Stimulated activated CD8-positive, alpha-beta memory T cell treated with anti-CD3 and anti-CD28 coated beads, Interleukin-15, amount 100 ng/mL, for 4 hours (primary cell): ENCODE measurements around the gene AFAP1.
A peak's percentile ranks its signal among the peaks of the same experiment; 100 is the strongest.

Source experiments
- DNase-seq, 2 donors: peaks; one replicate each; pipeline ENCODE4 v3.0.0-alpha.2; 2020; ENCODE audit warnings: low read depth in 2 of 2

Gene AFAP1

GRCh38 chr4:7803992-7804755, 135.5 kb downstream of the AFAP1 start:
- DNase-seq = peak; percentile 45 to 65

GRCh38 chr4:7803371-7803770, 136.3 kb downstream of the AFAP1 start:
- DNase-seq = no peak

GRCh38 chr4:7802093-7802726, 137.5 kb downstream of the AFAP1 start:
- DNase-seq = peak; percentile 45 to 67

GRCh38 chr4:7801641-7802040, 138.0 kb downstream of the AFAP1 start:
- DNase-seq = no peak

GRCh38 chr4:7801001-7801400, 138.7 kb downstream of the AFAP1 start:
- DNase-seq = no peak

GRCh38 chr4:7800410-7800809, 139.3 kb downstream of the AFAP1 start:
- no peak for DNase-seq

GRCh38 chr4:7799736-7800135, 139.9 kb downstream of the AFAP1 start:
- DNase-seq = no peak

GRCh38 chr4:7799306-7799705, 140.4 kb downstream of the AFAP1 start:
- no peak for DNase-seq

GRCh38 chr4:7798178-7798995, 141.3 kb downstream of the AFAP1 start:
- DNase-seq = no peak

- no peak for DNase-seq
Observed at GRCh38 chr4:7797330-7797729, 142.3 kb downstream of the AFAP1 start.

- DNase-seq = no peak
Observed at GRCh38 chr4:7795983-7796382, 143.7 kb downstream of the AFAP1 start.

GRCh38 chr4:7793186-7793585, 146.5 kb downstream of the AFAP1 start:
- no peak for DNase-seq

- no peak for DNase-seq
Observed at GRCh38 chr4:7792616-7793015, 147.0 kb downstream of the AFAP1 start.

- DNase-seq = no peak
Observed at GRCh38 chr4:7790999-7791398, 148.7 kb downstream of the AFAP1 start.

GRCh38 chr4:7790023-7790422, 149.6 kb downstream of the AFAP1 start:
- no peak for DNase-seq

- no peak for DNase-seq
Observed at GRCh38 chr4:7788694-7789425, 150.8 kb downstream of the AFAP1 start.

GRCh38 chr4:7788193-7788592, 151.5 kb downstream of the AFAP1 start:
- no peak for DNase-seq

- no peak for DNase-seq
Observed at GRCh38 chr4:7787681-7788141, 151.9 kb downstream of the AFAP1 start.

GRCh38 chr4:7787067-7787466, 152.6 kb downstream of the AFAP1 start:
- no peak for DNase-seq

GRCh38 chr4:7786517-7786916, 153.1 kb downstream of the AFAP1 start:
- DNase-seq = no peak

GRCh38 chr4:7786040-7786439, 153.6 kb downstream of the AFAP1 start:
- no peak for DNase-seq

GRCh38 chr4:7785017-7785416, 154.6 kb downstream of the AFAP1 start:
- no peak for DNase-seq
